MV-4-11 (cell line): Measurements from ENCODE around the gene MATN1.

Experiments used
- DNase-seq: peaks from one replicate; lab custom pipeline; 2025; lab: John Stamatoyannopoulos, UW

The MATN1 gene

DNA sequence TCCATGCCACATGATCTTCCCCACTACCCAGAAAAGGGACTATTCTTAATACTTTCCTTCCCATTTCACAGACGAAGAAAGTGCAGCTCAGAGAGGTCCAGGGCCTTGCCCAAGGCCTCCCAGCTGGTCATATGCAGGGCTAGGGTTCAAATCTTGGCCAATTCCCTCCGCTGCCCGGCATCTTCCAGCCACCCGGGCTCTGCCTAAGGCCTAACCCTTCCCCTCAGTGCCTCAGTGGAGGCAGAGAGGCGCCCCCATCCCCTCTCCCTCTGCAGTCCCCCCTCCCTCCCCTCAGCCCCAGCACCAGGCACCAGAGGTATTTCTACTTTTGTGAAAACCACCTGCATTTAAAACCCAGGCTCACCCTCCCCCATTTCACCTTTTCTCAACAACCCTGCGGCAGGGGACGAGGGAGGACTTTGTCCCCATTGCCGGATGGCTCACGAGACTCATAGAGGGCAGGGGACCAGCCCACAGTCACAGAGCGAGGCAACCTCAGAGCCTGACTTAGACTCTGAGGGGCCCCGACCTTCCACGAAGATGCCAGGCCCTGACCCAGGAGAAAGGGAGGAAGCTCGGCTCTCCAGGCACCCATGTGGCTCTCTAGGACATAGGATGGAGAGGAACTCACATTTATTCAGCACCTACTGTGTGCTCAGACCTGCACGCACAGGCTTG, 21.9 kb upstream of the MATN1 start:
- no peak for DNase-seq

DNA sequence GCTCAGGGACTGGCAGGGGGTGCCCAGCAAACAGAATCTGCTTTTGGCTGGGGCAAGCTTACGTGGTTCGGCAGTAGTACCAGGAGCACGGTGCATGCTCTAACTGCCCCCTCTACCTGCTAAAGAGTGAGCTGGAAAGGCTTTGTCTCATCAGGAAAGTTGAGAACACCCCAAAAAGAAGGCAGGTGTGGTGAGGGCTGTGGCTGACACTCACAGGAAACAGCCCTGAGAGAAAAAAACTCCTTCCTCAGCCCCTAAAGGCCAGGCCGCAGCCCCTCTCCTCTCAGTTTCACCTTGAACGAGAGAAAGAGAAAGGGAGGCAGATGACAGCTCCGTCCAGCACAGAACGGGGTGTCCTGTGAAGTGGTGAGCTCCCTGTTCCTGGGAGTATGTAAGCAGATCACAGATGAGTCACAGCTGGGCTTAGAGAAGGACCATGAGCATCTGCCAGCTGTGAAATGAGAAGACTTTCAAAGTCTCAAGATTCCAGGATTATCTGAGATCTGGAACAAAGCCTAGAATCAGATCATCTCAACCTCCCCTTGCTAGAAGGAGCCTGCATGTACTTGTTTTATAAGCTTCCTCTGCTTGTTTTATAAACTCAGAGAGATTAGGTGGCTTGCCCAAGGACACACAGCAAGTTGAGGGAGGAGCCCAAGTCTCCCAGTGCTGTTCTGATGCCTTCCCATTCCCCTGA, 20.8 kb upstream of the MATN1 start:
- DNase-seq = no peak

- DNase-seq = peak; percentile 80
Observed at GRCh38 chr1:30743584-30744059, 20.2 kb upstream of the MATN1 start.

DNA sequence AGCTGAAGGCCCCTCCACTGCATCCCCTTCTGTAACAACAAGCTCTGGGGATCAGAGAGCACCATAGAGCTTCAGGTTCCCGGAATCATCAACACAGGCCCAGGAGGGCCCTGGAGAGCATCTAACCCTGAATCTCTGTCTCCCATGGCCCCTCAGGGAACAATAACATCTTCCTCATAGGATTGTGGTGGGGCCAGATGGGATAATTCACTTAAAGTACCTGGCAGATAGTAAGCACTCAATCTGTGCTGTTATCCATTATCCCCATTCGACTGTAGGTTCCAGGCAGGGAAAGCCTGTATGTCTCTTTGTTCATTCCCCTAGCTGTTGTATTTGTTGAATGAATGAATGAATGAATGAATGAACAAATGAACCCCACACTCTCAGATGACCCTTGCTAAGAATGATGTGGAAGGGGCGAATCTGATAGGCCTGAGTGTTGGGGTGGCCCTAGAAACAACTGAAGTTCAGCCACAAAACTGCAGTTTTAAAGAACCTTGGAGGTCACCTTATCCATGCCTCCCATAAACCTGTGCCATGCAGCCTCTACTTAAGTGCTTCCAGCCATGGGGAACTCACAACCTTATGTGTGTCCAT, 19.7 kb upstream of the MATN1 start:
- no peak for DNase-seq

- DNase-seq = no peak
Observed at GRCh38 chr1:30742300-30742962, 19.0 kb upstream of the MATN1 start.

GRCh38 chr1:30741239-30741894, 18.0 kb upstream of the MATN1 start:
- peak; percentile 53 for DNase-seq

- DNase-seq = no peak
Observed at GRCh38 chr1:30740251-30741238, 17.2 kb upstream of the MATN1 start.

GRCh38 chr1:30739601-30740000, 16.2 kb upstream of the MATN1 start:
- no peak for DNase-seq

GRCh38 chr1:30738715-30739559, 15.6 kb upstream of the MATN1 start:
- DNase-seq = no peak

- DNase-seq = no peak
Observed at GRCh38 chr1:30738040-30738714, 14.8 kb upstream of the MATN1 start.

DNA sequence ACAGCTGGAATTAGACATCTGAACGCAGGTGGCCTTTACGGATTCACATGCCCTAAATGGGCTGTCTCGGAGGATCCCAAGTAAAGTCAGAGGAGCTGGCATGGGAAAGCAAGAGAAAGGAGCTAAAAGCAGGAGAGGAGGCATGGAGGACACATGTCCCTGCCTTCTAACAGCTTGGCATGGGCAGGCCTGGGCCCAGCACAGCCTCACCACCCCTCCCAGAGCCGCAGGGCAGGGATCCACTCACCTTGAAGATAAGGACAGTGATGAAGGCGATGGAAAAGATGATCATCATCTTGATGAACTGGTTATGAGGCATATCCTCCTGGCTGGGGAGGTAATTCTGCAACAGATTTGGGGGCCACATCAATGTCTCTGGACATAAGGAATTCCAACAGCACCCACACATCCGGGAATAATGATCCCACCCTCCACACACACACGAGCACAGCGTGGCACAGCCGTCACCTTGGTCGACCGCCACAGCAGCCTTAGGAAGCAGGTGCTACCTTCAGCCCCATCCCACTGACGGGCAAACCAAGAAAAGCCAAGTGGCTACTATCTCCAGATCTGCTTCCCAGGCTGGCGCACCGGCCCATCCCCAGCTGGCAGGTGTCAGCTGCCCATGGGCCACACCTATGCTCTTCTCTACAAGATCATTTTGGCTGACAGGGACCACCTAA, 14.1 kb upstream of the MATN1 start:
- DNase-seq = no peak

DNA sequence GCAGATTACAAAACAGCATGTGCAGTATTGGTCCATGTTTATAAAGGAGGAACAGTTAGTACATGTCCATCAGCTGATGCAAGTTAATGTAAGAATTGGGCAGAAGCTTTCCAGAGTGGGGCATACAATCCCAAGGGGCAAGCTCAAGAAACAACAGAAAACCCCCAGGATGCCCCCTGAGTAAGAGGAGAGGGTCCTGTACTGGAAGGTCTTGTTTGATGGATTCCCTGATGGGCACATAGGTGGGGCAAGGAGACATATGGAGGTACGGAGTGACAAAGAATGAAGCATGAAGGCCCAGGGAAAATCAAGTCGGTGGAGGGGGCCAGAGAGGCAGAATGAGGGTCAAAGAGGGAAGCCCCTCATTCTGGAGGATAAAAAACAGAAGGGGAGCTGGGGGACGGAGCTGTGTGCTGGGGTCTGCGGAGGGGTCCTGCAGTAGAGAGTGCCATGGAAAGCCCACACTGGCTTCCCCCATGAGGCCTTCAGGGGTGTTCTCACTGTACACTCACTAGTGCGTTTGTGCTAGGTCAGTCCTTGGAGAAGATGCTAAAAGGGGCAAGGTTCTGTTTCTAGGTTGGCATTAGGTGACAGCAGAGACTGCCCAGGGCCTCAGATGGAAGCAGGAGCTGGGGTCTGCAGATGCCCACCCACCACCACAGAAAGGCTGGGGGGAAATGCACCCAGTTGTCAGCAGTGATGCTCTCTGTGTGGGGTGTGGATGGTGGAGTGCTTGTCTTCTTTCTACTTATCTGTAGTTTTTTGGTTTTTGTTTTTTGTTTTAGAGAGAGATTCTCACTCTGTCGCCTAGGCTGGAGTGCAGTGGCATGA, 12.5 kb upstream of the MATN1 start:
- DNase-seq = no peak

GRCh38 chr1:30735124-30735523, 11.7 kb upstream of the MATN1 start:
- DNase-seq = no peak

GRCh38 chr1:30734580-30734979, 11.2 kb upstream of the MATN1 start:
- DNase-seq = no peak

- DNase-seq = no peak
Observed at GRCh38 chr1:30734106-30734505, 10.7 kb upstream of the MATN1 start.

GRCh38 chr1:30733493-30733892, 10.1 kb upstream of the MATN1 start:
- no peak for DNase-seq

DNA sequence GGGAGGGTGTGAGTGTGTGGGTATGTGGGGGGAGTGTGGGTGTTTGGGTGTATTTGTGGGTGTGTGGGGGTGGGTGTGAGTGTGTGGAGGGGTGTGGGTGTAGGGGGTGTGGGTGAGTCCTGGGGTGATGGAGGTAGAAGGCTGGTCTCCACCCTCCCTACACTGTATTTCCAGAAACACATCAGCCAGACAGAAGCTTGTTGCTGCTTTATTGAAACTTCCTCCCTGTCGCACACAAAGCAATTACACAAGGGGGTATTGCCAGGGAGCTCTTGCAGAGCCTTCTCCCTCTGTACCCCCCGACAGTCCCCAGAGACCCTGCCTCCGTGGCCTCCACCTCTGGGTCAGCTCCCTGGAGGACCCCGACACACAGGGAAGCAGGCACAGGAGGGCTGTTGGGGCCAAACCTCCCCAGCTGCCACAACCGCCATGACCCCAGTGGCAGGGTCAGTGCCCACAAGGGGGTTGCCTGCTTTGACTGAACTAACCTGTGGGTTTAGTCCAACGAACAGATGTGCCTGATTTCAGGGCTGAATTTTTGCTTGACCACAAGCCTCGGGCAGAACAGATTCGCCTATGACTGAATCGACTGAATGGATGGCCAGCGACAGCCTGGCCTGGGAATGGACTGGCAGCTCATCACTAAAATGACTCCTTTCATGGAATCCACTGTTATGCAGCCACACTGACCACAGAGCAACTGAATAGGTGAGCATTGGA, 9.1 kb upstream of the MATN1 start:
- DNase-seq = peak; percentile 64
